GOT3 (cell line): ENCODE measurements around the gene ARHGAP24.
"Not testable (repeated sequence)": the region's sequence is repeated elsewhere in the genome, so short reads cannot be mapped to it uniquely, and the experiment has no call there.

Experiments
- DNase-seq: peaks from one replicate; lab custom pipeline; 2025; ENCODE audit warnings: mixed read lengths; lab: John Stamatoyannopoulos, UW

ARHGAP24 gene

DNA sequence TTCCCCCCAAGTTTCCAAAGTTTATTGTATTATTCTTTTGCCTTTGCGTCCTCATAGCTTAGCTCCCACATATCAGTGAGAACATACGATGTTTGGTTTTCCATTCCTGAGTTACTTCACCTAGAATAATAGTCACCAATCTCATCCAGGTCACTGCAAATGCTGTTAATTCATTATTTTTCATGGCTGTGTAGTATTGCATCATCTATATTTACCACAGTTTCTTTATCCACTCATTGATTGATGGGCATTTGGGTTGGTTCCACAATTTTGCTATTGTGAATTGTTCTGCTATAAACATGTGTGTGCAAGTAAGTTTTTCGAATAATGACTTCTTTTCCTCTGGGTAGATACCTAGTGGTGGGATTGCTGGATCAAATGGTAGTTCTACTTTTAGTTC is 43.6 kb downstream of the ARHGAP24 start:
- DNase-seq, result not testable (repeated sequence)

DNA sequence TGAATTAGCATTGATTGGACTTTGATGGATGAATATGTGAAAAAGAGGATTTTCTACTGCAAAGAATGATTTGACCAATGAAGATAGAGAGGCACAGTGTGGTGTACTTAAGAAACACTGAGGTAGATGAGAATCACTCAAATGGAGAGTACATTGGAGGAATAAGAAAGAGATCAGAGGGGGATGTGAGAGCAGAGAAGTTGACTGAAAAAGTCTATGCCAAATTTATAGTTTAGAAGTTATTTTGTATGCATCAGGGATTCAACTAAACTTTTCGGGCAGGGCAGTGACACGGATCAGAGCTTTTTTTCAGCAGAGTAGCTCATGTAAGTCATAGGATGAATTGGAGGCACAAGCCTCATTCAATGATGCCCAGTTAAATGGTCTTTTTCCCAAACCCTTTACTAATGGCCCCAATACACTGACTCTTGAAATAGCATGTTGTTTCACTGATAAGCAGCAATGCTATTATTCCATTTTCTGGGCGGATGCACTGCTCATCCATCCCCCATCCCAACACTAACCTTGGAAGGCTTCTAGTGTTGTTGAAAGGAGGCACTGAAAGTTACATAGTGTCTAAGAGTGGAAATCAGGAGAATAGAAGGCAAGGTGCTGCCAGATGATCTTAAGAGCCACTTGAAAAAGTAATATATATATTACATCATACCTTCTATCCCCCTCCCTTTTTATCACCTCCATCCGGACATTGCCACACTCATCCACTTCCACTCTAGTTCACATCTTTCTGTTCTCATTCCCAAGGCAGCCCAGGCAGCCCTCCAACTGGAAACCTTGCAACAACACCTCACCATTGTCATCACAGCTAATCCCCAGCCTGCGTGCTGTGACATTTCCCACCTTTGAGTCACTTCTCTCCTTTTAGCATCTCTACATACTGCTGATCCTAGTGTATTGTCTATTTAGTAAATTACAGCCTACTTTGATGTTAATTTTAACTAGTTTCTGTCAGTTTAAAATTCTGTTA is 46.1 kb downstream of the ARHGAP24 start:
- DNase-seq, result no peak

DNA sequence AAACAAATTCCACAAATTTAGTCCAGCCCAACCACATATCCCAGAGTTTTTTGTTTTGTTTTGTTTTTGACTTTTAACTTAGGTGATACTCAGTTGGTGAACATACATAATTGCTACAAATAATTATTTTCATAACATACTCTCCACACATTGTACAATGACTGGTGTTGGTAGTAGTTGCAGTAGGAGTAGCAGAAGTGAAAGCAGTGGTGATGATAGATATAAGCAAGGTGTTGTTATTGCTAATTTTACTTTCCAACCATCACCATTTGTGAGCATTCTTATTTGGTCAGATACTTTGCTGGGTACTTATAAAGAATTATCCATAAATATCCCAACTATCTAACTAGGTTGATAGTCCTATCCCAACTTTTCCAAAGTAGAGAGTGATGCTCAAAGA is 47.3 kb downstream of the ARHGAP24 start:
- no peak for DNase-seq

DNA sequence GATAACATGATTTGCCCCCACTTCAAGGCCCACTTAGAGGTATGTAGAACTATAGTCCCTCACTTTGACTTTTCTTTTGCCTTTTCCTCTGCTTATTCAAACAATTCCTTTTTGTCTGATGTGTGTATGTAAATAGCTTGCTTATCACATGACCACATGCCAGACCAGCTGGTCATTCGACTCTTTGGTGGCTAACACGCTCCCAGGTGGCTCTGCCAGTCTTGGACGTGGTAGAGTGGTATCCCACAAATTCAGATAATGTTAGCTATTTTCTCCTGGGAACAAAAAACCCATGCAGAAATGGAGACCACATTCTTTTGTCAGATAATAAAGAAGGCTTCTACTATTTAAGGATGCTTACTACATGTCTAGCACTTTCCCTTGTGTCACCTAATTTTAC is 47.9 kb downstream of the ARHGAP24 start:
- no peak for DNase-seq

GRCh38 chr4:85527815-85528214 is 52.9 kb downstream of the ARHGAP24 start:
- no peak for DNase-seq

- DNase-seq, result no peak
Observed at GRCh38 chr4:85531560-85532341, 56.8 kb downstream of the ARHGAP24 start.

- no peak for DNase-seq
Observed at GRCh38 chr4:85534120-85534519, 59.2 kb downstream of the ARHGAP24 start.

- DNase-seq, result no peak
Observed at GRCh38 chr4:85543832-85544231, 68.9 kb downstream of the ARHGAP24 start.

GRCh38 chr4:85544751-85545150 is 69.8 kb downstream of the ARHGAP24 start:
- DNase-seq, result no peak

DNA sequence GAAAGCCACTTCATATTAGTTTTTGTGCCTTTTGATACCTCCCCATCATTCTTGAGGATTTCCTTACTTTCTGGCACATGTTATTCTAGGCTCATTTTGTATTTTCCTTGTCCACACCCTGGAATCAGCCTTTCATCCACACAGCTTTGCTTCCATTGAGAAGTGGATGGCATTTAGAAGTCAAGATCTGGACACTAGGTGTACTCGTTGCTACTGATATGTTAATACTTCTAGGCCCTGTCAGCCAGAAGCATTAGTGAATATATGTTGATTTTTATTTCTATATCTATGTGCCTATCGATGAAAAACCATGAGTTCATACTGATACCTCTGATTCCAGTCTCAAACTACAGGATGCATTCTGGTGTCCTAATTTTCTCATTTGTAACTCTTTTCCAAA is 73.2 kb downstream of the ARHGAP24 start:
- DNase-seq, result no peak

DNA sequence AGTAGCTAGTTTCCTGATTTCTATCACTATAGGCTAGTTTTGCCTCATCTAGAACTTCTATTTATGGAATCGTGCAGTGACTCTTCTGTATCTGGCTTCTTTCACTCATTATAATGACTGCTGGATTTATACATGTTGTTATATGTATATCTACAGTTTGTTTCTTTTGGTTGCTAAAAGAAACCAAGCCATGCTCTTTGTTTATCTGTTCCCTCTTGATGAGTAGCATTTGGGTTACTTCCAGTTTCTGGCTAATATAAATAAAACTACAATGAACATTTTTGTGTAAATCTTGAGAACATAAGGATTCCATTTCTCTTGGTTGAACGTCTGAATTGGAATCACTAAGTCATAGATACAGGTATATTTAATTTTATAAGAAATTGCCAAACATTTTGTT is 73.9 kb downstream of the ARHGAP24 start:
- DNase-seq, result no peak

- no peak for DNase-seq
Observed at GRCh38 chr4:85555206-85555605, 80.3 kb downstream of the ARHGAP24 start.

- no peak for DNase-seq
Observed at GRCh38 chr4:85556283-85556682, 81.3 kb downstream of the ARHGAP24 start.

DNA sequence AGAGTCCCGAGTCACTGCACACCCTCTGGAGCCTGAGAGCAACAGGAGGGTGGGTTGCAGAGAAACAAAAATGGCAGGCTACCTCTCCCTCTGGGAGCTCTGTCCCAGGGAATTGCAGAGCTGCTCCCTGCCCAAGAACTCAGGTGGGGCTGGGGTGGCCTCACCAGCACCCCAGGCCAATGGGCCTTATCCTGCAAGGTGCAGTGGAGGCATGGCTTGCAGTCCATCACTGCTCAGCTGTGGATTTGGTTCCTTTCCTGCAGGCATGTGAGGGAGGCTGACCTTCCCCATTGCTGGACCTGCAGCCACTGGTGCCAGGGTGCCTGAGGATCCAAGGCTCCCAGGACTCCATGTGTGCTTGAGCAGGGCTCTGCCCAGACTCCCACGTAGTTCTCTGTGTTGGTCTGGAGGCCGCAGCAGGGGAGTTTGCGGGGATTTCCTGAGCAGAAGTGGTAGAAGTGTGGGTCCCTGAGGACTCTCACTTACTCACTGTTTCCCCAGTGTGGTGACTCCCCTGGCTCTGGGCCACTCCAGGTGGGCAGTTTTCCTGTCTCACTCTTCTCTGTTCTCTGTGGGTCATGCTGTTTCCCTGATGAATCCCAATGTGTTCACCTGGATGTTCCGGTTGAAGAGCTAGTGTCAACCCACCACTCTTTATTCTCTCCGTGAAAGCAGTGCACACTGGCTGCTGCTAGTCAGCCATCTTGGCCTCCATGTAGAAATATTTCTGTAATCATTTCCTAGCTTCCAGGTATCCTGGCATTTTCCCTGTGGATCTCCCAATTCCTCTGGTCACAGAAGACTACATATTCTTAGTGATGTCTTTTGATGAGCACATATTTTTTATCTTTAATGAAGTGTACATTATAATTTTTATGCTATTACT is 82.3 kb downstream of the ARHGAP24 start:
- no peak for DNase-seq

- no peak for DNase-seq
Observed at GRCh38 chr4:85565761-85566480, 91.0 kb downstream of the ARHGAP24 start.

GRCh38 chr4:85569730-85570299 is 94.9 kb downstream of the ARHGAP24 start:
- DNase-seq, result no peak

GRCh38 chr4:85570388-85570787 is 95.4 kb downstream of the ARHGAP24 start:
- no peak for DNase-seq

DNA sequence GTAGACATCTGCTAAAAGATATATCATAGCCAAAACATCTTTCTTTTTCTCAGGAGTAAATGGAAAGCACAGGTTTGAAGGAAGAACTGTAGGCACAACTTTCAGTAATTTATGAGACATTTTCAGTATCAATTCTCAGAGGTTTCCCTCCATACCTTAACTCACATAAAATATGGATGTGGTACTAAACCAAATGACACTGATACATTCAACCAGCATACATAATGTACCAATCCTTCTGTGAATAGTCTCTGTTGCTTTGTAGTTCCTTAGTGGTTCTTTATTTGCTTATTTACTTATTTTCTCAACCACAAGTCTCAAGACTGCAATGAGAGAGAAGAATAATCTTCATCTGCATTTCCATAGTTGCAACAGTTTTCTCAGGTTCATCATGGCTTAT is 96.1 kb downstream of the ARHGAP24 start:
- no peak for DNase-seq

- DNase-seq, result no peak
Observed at GRCh38 chr4:85573270-85573669, 98.3 kb downstream of the ARHGAP24 start.

- no peak for DNase-seq
Observed at GRCh38 chr4:85577307-85577706, 102.4 kb downstream of the ARHGAP24 start.

DNA sequence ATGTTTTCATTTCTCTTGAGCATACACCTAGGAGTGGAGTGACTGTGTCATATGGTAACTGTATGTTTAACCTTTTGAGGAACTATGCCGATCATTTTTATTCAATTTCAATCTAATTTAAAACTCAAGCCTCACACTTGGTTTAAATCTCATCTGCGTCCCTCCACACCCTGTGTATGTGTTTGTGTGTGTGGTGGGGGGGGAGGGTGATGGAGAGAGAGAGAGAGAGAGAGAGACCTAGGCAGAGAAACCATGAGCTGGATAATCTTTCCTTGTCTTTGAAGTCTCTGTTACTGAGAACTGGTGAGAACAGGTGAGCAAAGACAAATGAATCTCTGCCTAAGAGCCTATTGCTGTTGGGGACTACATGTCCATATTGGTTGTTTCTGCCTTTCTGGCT is 105.0 kb downstream of the ARHGAP24 start:
- no peak for DNase-seq
